Measurements from ENCODE around the gene HSD3B7.

Gene HSD3B7

GRCh38 chr16:31031276-31031675, 46.3 kb downstream of the HSD3B7 start:
- no peak for DNase-seq

- peak; percentile 42 for DNase-seq
Observed at GRCh38 chr16:31032736-31033708, 48.0 kb downstream of the HSD3B7 start, which contains the start of gene STX4. Gene STX4, plus strand, starts transcription at chr16:31033558. Its CDS starts 248 bp downstream, at chr16:31033806.

GRCh38 chr16:31033709-31034492, 48.9 kb downstream of the HSD3B7 start:
- DNase-seq: no peak

- no peak for DNase-seq
Observed at GRCh38 chr16:31036691-31037090, 51.7 kb downstream of the HSD3B7 start.

Data from NCI-H187 treated with DMSO at 0.1 percent for 48 hours (cell line).